Upper lobe of left lung (tissue), 6 donors: ENCODE results near the gene ELAVL1. TPM values are rescaled to one million over a fixed set of nuclear protein-coding genes. Genes with fewer than 3 reads are reported as not detected.

Experiments
- ATAC-seq, 2 donors: fragments of 200-7000 bp; cut with Tn5 transposase; one replicate each; pipeline ENCODE4 v1.9.1; 2022; ENCODE audit warnings: mild to moderate bottlenecking in 2 of 2, moderate library complexity in 2 of 2; ENCODE audit not compliant: low FRiP score in 2 of 2
- DNase-seq, 2 donors: peaks; one replicate each; pipeline ENCODE4 v3.0.0-alpha.2; 2019 to 2020
- H3K27ac ChIP-seq, 4 donors: fragments of 200-600 bp; sonication (generic); one replicate each; pipeline ENCODE4 v1.5.1; 2016 to 2019
- H3K27me3 ChIP-seq, 4 donors: fragments of 200-600 bp; sonication (generic); one replicate each; pipeline ENCODE4 v1.5.1; 2017 to 2019
- H3K36me3 ChIP-seq, 4 donors: fragments of 200-600 bp; sonication (generic); one replicate each; pipeline ENCODE4 v1.5.1; 2016 to 2019
- H3K4me1 ChIP-seq, 4 donors: fragments of 200-600 bp; sonication (generic); one replicate each; pipeline ENCODE4 v1.5.1; 2018 to 2019
- H3K4me3 ChIP-seq, 4 donors: fragments of 200-600 bp; sonication (generic); one replicate each; pipeline ENCODE4 v1.5.1; 2017 to 2019; ENCODE audit warnings: mild to moderate bottlenecking in 2 of 4, moderate library complexity in 1 of 4
- H3K9me3 ChIP-seq, 4 donors: fragments of 200-600 bp; sonication (generic); one replicate each; pipeline ENCODE4 v1.5.1; 2018 to 2019
- EP300 ChIP-seq, 4 donors: sonication (generic); formaldehyde crosslinking; IDR thresholded peaks; one replicate each; pipeline ENCODE4 v1.5.1; 2017; ENCODE audit warnings: antibody characterized with exemption in 4 of 4, control low read depth in 2 of 4
- POLR2A ChIP-seq, 4 donors: fragments of 450-650 bp; IDR thresholded peaks; one replicate each; pipeline ENCODE4 v1.5.1; 2016 to 2017; ENCODE audit warnings: antibody characterized with exemption in 4 of 4, mild to moderate bottlenecking in 2 of 4
- POLR2AphosphoS5 ChIP-seq, 2 donors: sonication (generic); formaldehyde crosslinking; IDR thresholded peaks; one replicate each; pipeline ENCODE4 v1.5.1; 2017; ENCODE audit warnings: antibody characterized with exemption in 2 of 2
- WGBS, 2 donors: methylation state at CpG; one replicate each; pipeline ENCODE4 v1.1.5; 2017 to 2018; 5-methylcytosine and 5-hydroxymethylcytosine counted together
- total RNA-seq, 6 donors: library from RNA; depleted of rRNA in 4 of 6; stranded (reverse); fragments of >200 nt in 4 of 6; gene quantifications; one replicate each; pipeline versions ENCODE4 v1.1.0 to v1.2.1, GENCODE V29; 2016 to 2021
- TF ChIP-seq, protein P1 (sequence below), 6 experiments: fragments of 450-650 bp in 4 of 6; fragments of 200-600 bp in 2 of 6; sonication (generic) in 2 of 6; IDR thresholded peaks; one replicate each; pipeline ENCODE4 v1.5.1; 2016 to 2019; ENCODE audit warnings: antibody characterized with exemption in 6 of 6
- donor health status: DM: no; HTN: no; CAD: no; lungs with moderate emphysema.
- donor health status: DM: no; HTN: yes; CAD: no; lungs with severe emphysema.

Gene ELAVL1
- total RNA-seq, 6 donors from 2014 or later, result 21.0 to 71.1 (median 36.1) TPM

DNA sequence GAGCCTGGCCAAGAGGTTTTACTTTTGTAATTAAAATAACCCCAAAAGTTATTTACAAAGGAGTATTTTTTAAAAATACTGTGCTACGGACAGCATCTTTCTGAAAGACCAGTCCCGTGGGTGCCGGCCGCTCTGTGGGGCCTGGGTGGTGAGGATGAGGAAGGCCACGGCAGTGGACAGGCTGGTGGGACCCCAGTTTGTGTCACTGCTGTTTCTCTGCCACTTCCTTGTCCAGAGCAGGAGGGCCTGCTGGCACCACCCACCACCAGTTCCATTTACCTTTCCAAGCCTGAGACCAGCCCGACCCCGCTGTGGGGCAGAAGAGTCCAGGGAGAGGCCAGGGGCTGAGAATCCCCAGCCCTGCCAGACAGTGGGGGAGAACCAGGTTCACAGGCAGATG is 23.8 kb downstream of the ELAVL1 start:
- Histone ChIP-seq H3K27ac (peak overlapping the region; percentile 12 to 78 (median 60)), H3K36me3 (peaks cover 12 to 95% (median 65%) of the 10 kb centered on the region in 4 donors), H3K9me3 (no peaks in the 10 kb centered on the region), H3K27me3 (no peaks in the 10 kb centered on the region), H3K4me1 (peaks cover 4 to 9% (median 4%) of the 10 kb centered on the region in 4 donors), H3K4me3 (no peak overlapping the region)
- ATAC-seq (no peak), DNase-seq (no peak)
- TF ChIP-seq POLR2A (IDR thresholded peaks at IDR 0.05), result no peak
- 95 to 100% methylated on average over 5 to 7 of the region's 7 CpGs for WGBS, 2 donors

DNA sequence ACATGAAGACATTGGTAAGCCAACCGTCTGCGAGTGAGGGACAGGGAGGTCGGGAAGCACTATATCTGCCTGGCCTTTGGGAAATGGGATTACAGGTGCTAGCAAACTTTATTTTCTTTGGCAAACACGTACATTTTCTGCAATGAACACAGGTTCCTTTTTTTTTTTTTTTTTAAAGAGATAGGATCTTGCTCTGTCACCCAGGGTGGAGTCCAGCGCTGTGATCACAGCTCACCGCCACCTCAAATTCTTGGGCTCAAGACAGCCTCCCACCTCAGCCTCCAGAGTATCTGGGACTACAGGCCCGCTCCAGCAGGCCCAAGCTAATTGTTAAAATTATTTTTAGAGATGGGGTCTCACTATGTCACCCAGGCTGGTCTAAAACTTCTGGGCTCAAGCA is 24.2 kb downstream of the ELAVL1 start:
- Histone ChIP-seq H3K4me1 (peaks cover 0 to 5% (median 0%) of the 10 kb centered on the region in 4 donors), H3K36me3 (peaks cover 12 to 94% (median 67%) of the 10 kb centered on the region in 4 donors), H3K27me3 (no peaks in the 10 kb centered on the region), H3K9me3 (no peaks in the 10 kb centered on the region), H3K4me3 (no peak overlapping the region), H3K27ac (peak overlapping the region in 2 of 4 donors; percentile 68 to 78)
- DNase-seq (no peak), ATAC-seq (no peak)
- 89 to 92% methylated on average over 7 of the region's 7 CpGs for WGBS, 2 donors
- TF ChIP-seq, protein P1, sequence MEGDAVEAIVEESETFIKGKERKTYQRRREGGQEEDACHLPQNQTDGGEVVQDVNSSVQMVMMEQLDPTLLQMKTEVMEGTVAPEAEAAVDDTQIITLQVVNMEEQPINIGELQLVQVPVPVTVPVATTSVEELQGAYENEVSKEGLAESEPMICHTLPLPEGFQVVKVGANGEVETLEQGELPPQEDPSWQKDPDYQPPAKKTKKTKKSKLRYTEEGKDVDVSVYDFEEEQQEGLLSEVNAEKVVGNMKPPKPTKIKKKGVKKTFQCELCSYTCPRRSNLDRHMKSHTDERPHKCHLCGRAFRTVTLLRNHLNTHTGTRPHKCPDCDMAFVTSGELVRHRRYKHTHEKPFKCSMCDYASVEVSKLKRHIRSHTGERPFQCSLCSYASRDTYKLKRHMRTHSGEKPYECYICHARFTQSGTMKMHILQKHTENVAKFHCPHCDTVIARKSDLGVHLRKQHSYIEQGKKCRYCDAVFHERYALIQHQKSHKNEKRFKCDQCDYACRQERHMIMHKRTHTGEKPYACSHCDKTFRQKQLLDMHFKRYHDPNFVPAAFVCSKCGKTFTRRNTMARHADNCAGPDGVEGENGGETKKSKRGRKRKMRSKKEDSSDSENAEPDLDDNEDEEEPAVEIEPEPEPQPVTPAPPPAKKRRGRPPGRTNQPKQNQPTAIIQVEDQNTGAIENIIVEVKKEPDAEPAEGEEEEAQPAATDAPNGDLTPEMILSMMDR (IDR thresholded peaks at IDR 0.05), result no peak
- TF ChIP-seq POLR2AphosphoS5 (IDR thresholded peaks at IDR 0.05) (no peak), EP300 (IDR thresholded peaks at IDR 0.05) (no peak), POLR2A (IDR thresholded peaks at IDR 0.05) (no peak)

DNA sequence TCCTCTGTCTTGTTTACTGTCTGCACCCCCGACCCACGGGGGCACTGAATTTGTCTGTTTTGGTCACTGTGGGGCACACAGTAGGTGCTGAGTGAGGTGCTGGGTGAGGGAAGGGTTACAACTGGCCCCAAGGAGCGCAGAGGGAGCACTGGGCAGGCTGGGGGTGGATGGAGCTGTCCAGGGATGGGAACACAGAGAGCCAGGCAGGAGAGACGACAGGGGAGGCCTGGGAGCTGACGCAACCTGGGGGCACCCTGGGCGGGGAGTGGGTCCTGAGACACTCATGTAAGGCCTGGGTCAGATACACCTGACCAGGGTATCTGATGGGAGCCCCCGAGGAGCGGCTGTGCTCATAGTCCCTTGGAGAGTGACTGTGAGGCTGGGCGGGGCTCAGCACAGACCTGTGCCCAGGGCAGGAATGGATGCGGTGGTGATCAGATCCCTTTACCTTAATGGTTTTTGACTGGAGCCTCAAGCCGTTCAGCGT is 24.8 kb downstream of the ELAVL1 start:
- Histone ChIP-seq H3K4me1 (no peaks in the 10 kb centered on the region), H3K36me3 (peaks cover 12 to 90% (median 66%) of the 10 kb centered on the region in 4 donors), H3K9me3 (no peaks in the 10 kb centered on the region), H3K27ac (no peak overlapping the region), H3K4me3 (no peak overlapping the region), H3K27me3 (no peaks in the 10 kb centered on the region)
- 91 to 95% methylated on average over 12 of the region's 12 CpGs for WGBS, 2 donors
- ATAC-seq (no peak), DNase-seq (no peak)
- TF ChIP-seq, protein P1 (IDR thresholded peaks at IDR 0.05), result no peak
- TF ChIP-seq POLR2A (IDR thresholded peaks at IDR 0.05), result no peak
- no peak for TF ChIP-seq EP300 (IDR thresholded peaks at IDR 0.05)
- no peak for TF ChIP-seq POLR2AphosphoS5 (IDR thresholded peaks at IDR 0.05)

DNA sequence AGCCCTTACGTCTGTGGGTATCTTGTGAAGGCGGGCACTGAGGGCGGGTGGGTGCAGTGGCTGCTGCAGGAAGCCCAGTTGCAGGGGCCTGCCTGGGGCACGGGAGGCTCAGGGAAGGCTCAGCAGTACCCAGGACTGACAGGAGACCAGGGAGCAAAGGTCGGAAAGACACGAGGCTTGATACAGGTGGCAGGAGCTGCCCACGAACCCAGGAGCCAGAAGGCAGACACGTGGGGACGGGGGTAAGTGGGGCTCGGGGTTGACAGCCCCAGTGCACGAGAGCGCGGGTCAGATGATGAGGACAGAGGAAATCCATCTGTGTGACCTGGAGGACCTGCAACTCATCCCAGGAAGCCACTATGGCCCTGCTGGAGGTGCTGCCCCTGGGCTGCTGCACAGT is 25.3 kb downstream of the ELAVL1 start:
- no peaks in the 10 kb centered on the region for H3K4me1 ChIP-seq
- 91 to 94% methylated on average over 8 to 11 of the region's 13 CpGs for WGBS, 2 donors
- peaks cover 12 to 90% (median 62%) of the 10 kb centered on the region in 4 donors for H3K36me3 ChIP-seq
- no peak overlapping the region for H3K27ac ChIP-seq
- H3K9me3 ChIP-seq, result no peaks in the 10 kb centered on the region
- H3K4me3 ChIP-seq, result no peak overlapping the region
- no peak for DNase-seq
- H3K27me3 ChIP-seq, result no peaks in the 10 kb centered on the region
- no peak for TF ChIP-seq POLR2AphosphoS5 (IDR thresholded peaks at IDR 0.05)
- no peak for TF ChIP-seq EP300 (IDR thresholded peaks at IDR 0.05)
- no peak for TF ChIP-seq POLR2A (IDR thresholded peaks at IDR 0.05)
- TF ChIP-seq, protein P1 (IDR thresholded peaks at IDR 0.05), result no peak
- ATAC-seq, result no peak

DNA sequence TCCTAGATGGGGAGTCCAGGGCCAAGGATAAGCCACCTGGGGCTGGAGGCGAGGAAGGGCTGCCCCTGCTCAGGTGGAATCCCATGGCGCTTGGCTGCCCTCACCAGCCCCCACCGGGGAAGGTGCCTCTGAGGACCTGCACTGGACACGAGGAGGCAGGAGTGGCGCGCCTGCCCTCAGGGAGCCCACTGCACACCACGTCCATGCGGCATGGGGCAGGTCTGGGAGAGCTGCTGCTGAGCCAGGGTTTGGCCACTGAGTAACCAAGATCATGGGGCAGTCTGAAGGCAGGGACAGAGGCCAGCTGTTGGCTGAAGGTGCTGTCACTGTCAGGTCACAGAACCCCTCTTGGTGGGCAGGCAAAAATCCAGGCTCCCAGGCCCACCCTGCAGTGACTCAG is 25.9 kb downstream of the ELAVL1 start:
- 91 to 100% methylated on average over 1 to 8 of the region's 8 CpGs for WGBS, 2 donors
- DNase-seq, result no peak

More for the DNA sequence above, 25.9 kb downstream of the ELAVL1 start:
- Histone ChIP-seq H3K9me3 (no peaks in the 10 kb centered on the region), H3K36me3 (peaks cover 12 to 93% (median 66%) of the 10 kb centered on the region in 4 donors), H3K27ac (no peak overlapping the region), H3K4me1 (no peaks in the 10 kb centered on the region), H3K4me3 (no peak overlapping the region), H3K27me3 (no peaks in the 10 kb centered on the region)
- no peak for ATAC-seq
- no peak for TF ChIP-seq POLR2A (IDR thresholded peaks at IDR 0.05)
- no peak for TF ChIP-seq POLR2AphosphoS5 (IDR thresholded peaks at IDR 0.05)
- TF ChIP-seq, protein P1 (IDR thresholded peaks at IDR 0.05), result no peak
- no peak for TF ChIP-seq EP300 (IDR thresholded peaks at IDR 0.05)
